Measurements from ENCODE around the gene TRIP13. TPM values are rescaled to one million over a fixed set of nuclear protein-coding genes. Genes with fewer than 3 reads are reported as not detected.

Gene TRIP13
- total and polyA plus RNA-seq, 2 of the 4 experiments (the other 2 are of a cell fraction), result 17.1 to 35.5 TPM

- Histone ChIP-seq H2AK5ac (ENCODE audit: low read depth, low read length) (no peak overlapping the region), H4K20me1 (ENCODE audit: insufficient read depth, low read length) (no peaks in the 10 kb centered on the region), H3K23ac (ENCODE audit: low read depth, low read length) (no peak overlapping the region), H3K9me1 (ENCODE audit: insufficient read depth, low read length) (no peaks in the 10 kb centered on the region), H3K27ac (ENCODE audit: insufficient read depth, low read length) (no peak overlapping the region), H2AFZ (replicated peaks; ENCODE audit: low read length, poor library complexity) (no peak overlapping the region), H3K4ac (ENCODE audit: low read depth, low read length) (no peak overlapping the region), H3K27me3 (ENCODE audit: control insufficient read depth, insufficient read depth, low read length) (no peaks in the 10 kb centered on the region), H3K79me1 (ENCODE audit: low read depth in 1 of 2, low read length in 2 of 2) (no peaks in the 10 kb centered on the region; a peak in 1 of 4 replicates), H3K9ac (ENCODE audit: low read depth, low read length) (no peak overlapping the region), H2BK20ac (ENCODE audit: low read depth, low read length) (no peak overlapping the region), H3K9me3 (ENCODE audit: control insufficient read depth, insufficient read depth, low read length) (no peaks in the 10 kb centered on the region), H3K4me3 (ENCODE audit: insufficient read depth, low read depth, low read length) (no peak overlapping the region), H3K4me2 (ENCODE audit: low read depth, low read length) (no peak overlapping the region), H3K36me3 (ENCODE audit: control insufficient read depth, insufficient read depth, low read length) (peaks cover 6% of the 10 kb centered on the region), H4K8ac (ENCODE audit: low read depth in 2 of 2, low read length in 2 of 2) (no peak overlapping the region), H3K56ac (ENCODE audit: extremely low read depth, insufficient read depth, low read length) (no peak overlapping the region), H4K5ac (ENCODE audit: low read depth, low read length) (no peak overlapping the region), H3K4me1 (ENCODE audit: control insufficient read depth, insufficient read depth, low read length) (no peaks in the 10 kb centered on the region), H2BK120ac (ENCODE audit: low read depth, low read length) (no peak overlapping the region), H3K14ac (replicated peaks; ENCODE audit: low read depth, low read length) (no peak overlapping the region), H4K91ac (ENCODE audit: insufficient read depth, low read depth, low read length) (no peak overlapping the region), H2BK5ac (ENCODE audit: low read depth, low read length, poor library complexity, severe bottlenecking) (no peak overlapping the region), H3K18ac (ENCODE audit: low read depth, low read length) (no peak overlapping the region), H2AK9ac (replicated peaks; ENCODE audit: low read depth, low read length, poor library complexity) (no peak overlapping the region), H2BK15ac (ENCODE audit: low read depth, low read length) (no peak overlapping the region)
- intact Hi-C loops (cut with micrococcal nuclease) (loop anchor here (5.0 kb wide), 1 partner anchor 87 kb away; the partner anchor contains the start of gene NKD2), in situ Hi-C loops (cut with MboI; ENCODE audit: low sequenced_read_pairs) (no loop called here), dilution Hi-C loops (cut with HindIII; ENCODE audit: low sequenced_read_pairs, unreplicated experiment) (no loop called here)
- no TSS peak for BruUV-seq (replicated peaks)
- TF ChIP-seq RFX5 (IDR thresholded peaks at IDR 0.05; ENCODE audit: low read depth, low read length), result no peak
- CTCF ChIA-PET, result interaction anchor here (0.6 to 1.7 kb wide), 7 partner anchors 8 to 724 kb away, joined by 3 to 8 read pairs (median 4); no protein-coding TSS in a partner anchor
- 90% methylated on average over 4 of the region's 7 CpGs; no CpG with 5 or more reads in 1 of the 2 experiments for WGBS, 2 experiments (ENCODE audit: extremely low coverage in 2 of 2, insufficient read length in 1 of 2)
- POLR2A ChIA-PET (ENCODE audit: unreplicated experiment), result no interaction called here
- ATAC-seq (ENCODE audit: low read depth), result no peak
- DNase-seq, result no peak
Measured at GRCh38 chr5:920321-920720, 27.6 kb downstream of the TRIP13 start.

All from IMR-90 (cell line).